Stimulated activated CD4-positive, alpha-beta T cell treated with anti-CD3 and anti-CD28 coated beads, Interleukin-12 subunit alpha, Interleukin-12 subunit beta, amount 100 ng/mL, for 24 hours (primary cell): Measurements from ENCODE around the gene TRAF2.
"Not testable (repeated sequence)": the region's sequence is repeated elsewhere in the genome, so short reads cannot be mapped to it uniquely, and the experiment has no call there.

Experiments
- DNase-seq, 2 experiments: peaks; one replicate each; pipeline ENCODE4 v3.0.0-alpha.2; 2020; ENCODE audit warnings: low read depth in 2 of 2

Gene TRAF2, protein sequence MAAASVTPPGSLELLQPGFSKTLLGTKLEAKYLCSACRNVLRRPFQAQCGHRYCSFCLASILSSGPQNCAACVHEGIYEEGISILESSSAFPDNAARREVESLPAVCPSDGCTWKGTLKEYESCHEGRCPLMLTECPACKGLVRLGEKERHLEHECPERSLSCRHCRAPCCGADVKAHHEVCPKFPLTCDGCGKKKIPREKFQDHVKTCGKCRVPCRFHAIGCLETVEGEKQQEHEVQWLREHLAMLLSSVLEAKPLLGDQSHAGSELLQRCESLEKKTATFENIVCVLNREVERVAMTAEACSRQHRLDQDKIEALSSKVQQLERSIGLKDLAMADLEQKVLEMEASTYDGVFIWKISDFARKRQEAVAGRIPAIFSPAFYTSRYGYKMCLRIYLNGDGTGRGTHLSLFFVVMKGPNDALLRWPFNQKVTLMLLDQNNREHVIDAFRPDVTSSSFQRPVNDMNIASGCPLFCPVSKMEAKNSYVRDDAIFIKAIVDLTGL

DNA sequence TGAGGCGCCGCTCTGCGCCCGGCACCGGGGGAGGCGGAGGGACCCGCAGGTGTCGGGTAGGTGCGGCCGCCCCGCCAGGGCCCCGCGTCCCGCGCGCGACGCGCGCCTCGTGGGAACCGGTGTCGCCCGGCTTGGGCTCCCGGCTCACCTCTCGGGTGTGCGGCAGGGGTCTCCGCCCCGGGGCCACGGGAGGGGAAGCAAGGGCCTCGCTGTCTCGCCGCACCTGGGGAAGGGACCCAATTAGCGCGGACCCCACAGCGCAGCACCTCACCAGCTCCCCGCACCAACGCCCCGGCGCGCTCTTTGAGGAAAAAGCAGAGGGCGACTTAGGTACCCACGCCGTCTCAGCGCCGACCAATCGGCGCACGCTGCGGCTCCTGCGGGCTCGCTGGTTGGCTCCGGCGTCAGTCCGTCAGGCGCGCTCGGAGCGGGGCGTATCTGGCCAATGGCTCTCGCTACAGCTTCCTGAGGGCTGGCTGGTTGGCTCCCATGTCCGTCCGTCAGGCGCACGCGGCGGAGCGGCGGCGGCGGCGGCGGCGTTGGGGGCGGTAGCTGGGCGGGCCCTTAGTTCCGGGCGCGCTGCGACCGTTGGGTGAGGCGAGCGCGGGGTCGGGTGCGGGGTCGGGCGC lies at the start of gene TRAF2:
Gene TRAF2 (plus strand): TSS at position 567 of the 629 bp plus-strand sequence. CDS start 12,225 bp downstream, outside the sequence.
- peak; percentile 95 to 96 for DNase-seq

DNA sequence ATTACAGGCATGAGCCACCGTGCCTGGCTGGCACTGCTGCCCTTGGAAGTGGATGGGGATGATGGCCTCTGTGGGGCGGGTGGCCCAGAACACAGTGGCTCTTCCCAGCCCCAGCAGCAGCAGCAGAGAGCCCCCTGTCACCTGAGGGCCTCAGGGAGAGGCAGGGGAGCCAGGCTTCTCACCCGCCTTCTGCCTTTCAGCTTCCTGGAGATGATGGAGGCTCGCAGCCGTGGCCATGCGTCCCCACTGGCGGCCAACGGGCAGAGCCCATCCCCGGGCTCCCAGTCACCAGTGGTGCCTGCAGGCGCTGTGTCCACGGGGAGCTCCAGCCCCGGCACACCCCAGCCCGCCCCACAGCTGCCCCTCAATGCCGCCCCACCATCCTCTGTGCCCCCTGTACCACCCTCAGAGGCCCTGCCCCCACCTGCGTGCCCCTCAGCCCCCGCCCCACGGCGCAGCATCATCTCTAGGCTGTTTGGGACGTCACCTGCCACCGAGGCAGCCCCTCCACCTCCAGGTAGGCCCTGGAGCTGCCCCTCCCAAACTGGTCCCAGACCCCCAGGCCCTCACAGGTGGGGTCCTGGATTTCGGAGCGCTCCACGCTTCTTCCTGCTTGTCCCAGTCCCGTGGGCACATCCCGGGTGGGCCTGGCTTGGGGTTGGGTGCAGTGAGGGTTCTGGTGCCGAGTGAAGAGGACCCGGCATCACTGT lies 49.0 kb upstream of the TRAF2 start:
- no peak for DNase-seq

DNA sequence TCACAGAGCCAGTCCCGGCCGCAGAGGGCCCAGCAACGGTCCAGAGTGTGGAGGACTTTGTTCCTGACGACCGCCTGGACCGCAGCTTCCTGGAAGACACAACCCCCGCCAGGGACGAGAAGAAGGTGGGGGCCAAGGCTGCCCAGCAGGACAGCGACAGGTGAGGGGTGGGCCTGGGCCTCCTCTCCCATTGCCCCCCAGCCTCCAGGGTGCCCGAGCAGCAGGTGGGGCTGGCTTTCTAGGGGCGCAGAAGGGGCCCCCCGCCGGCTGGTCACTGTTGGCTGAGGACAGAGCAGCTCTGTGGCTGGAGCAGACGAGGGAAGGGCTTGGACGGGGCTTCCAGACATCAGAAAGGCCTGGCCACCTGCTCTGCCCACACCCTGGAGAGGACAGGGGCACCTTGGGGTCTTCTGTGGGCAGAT lies 48.4 kb upstream of the TRAF2 start:
- not testable (repeated sequence) for DNase-seq

DNA sequence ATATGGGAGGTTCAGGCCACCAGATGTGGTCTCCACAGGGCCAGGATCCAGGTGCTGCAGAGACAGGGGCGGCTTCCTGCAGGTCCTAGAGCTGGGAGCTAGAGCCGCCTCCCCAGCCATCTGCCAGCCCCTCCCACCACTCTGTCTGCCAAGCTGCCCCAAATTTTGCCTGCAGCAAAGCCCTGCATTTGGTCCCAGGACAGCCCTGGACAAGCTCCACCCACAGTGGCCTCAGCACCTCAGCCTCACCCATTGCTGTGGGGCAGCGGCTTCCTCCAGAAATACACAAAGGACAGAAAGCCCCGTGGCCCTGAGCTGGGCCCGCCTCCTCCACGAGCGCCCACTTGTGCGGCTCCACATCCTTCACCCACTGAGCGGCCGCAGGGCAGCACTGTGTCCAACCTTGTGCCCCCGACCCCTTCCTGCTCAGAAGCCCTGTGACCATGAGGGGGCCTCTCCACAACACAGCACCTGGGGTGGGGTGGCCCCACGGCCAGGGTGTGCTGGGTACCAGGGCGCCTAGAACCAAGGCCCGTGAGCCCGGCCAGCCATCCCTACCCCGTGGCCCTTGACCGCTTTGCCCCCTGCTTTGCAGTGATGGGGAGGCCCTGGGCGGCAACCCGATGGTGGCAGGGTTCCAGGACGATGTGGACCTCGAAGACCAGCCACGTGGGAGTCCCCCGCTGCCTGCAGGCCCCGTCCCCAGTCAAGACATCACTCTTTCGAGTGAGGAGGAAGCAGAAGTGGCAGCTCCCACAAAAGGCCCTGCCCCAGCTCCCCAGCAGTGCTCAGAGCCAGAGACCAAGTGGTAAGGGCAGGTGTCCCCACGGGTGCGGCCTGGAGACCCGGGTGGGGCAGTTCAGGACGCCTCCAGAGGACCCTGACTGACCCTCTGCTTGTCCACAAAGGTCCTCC lies 47.7 kb upstream of the TRAF2 start:
- no peak for DNase-seq

DNA sequence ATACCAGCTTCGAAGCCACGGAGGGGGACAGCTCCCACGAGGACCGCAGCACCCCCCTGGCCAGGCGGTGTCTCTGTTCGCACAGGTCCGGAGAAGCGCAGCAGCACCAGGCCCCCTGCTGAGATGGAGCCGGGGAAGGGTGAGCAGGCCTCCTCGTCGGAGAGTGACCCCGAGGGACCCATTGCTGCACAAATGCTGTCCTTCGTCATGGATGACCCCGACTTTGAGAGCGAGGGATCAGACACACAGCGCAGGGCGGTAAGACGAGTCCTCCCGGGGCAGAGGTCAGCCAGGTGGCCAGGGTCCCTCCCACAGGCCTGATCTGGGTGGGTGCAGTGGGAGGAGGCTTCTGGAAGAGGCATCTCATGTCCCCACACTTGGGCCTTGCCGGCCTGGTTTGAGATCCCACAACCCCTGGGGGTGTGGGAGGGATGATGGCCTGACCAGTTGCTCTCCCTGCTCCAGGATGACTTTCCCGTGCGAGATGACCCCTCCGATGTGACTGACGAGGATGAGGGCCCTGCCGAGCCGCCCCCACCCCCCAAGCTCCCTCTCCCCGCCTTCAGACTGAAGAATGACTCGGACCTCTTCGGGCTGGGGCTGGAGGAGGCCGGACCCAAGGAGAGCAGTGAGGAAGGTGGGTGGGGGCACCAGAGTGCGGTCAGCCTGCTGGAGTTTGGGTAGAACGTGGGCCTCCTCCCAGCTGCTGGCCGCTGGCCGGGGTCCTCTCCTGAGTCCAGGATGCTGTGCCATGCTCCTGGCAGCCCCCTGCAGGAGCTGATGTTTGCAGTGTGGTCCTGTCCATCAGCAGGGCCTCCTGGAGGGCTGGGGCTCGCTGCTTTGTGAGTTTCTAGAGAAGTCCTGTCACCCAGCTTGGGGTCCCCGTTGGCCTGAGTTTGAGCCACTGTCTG lies 46.8 kb upstream of the TRAF2 start:
- no peak for DNase-seq

DNA sequence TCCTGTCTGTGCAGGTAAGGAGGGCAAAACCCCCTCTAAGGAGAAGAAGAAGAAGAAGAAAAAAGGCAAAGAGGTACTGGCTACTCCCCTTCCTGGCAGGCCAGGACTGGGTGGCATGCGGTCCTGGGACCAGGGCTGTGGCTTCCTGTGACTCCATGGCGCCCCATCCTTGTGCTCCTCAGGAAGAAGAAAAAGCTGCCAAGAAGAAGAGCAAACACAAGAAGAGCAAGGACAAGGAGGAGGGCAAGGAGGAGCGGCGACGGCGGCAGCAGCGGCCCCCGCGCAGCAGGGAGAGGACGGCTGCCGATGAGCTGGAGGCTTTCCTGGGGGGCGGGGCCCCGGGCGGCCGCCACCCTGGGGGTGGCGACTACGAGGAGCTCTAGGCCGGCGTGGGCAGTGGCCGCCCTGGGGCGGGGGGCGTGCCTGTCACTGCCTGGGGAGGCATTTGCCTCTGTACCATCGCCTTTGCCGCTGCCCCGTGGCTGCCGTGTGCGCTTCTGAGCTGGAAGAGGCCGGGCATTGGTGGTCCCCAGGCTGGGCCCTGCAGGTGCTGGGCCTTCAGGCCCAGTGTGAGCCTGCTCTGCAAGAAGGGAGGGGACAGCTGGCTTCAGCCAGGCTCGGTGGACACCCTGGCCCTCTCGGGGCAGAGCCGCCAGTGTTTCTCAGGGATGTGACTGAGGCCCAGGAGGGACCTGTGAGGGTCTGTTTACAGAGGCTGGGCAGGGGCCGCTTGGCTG lies 46.0 kb upstream of the TRAF2 start:
- no peak for DNase-seq

DNA sequence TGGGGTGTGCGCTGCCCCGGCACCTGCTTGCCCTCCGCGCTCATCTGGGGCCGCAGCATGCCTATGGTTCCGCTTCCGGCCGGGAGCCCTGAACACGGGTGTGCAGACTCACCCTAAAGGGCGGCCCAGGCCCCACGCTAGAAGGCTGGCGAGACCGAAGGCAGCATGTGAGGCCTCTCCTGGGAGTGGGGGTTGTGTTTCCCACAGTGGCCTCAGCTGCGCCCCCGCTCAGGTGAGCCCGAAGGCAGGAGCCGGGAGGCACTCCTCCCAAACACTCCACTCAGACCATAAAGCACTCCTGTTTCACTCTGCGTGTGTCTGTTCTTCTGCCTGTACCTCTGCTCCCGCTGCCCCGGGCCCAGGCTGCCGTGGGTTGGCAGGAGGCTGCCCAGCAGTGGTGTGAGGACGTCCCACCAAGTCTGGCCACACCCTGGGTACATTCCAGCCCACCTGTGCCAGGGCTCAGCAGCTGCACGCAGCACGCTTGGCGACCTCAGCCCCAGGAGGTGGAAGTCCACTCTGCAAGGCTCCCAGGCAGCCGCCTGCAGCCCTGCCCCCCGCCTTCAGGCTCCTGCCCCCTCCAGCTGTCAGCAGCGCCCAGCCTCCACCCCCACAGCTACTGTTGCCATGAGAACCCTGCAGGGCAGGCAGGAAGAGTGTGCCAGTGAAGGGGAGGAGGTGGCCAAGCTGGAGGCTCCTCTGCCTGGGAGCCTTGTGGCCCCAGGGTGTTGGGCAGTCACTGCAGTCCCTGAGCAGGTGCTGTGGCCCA lies 45.3 kb upstream of the TRAF2 start:
- DNase-seq = no peak

DNA sequence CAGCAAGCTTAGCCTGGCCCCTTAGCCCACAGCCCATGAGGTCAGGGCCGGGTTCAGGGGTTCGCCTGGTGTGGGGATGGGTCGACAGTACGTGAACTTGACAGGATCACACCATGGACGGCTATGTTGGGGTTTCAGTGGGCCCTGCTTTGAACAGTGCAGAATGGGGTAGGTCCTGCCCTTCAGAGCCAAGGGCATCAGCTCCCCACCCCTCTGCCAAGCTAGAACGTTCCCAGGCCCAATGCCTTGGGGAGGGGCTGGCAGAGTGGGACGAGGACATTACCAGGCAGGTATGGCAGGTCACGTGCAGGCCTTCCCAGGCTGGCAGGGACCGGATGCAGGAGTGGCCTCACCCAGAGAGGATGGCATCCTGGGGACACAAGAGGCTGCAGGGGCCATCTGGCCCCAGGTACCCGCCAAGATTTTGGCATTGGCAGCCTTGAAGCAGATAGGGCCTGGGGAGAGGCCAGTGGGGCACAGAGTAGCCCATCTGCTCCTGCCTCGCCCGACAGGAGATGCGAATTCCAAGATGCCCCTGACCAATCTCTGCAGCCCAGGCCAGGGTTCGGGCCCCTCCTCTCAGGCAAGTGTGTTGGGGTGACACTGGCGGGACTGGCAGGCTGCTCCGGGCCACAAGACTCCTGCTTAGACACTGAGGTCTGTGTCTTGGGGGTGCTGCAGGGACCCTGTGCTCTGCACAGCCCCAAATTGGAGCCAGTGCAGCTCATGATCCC lies 44.5 kb upstream of the TRAF2 start:
- not testable (repeated sequence) for DNase-seq

DNA sequence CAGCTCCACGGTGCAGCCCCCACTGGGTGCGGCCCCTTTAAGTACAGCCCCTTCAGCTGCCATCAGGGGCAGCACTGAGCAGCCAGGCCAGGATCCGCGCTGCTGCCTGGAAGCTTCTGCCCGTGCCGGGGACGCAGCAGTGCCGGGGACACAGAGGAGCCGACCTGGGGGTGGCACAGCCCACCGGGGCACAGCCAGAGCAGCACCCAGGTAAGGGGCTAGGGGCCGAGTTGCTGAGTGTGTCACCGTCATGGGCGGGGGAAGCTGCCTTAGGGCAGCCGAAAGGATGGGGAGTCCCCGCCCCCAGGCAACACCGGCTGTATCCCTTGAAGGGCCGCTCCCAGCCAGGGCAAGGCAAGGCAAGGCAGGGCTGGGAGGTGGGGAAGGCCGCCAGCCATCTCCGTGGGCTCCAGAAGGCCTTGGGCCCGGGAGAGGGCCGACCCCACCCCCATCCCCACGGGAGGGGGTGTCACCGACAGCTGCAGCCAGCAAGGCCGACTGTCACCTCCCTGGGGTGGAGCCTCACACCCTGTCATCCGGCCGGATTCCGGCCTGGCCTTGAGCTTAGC lies 43.9 kb upstream of the TRAF2 start, which contains the start of gene AJM1:
Gene AJM1 (plus strand): TSS at position 99 of the 569 bp plus-strand sequence. CDS start 1,937 bp downstream, outside the sequence.
- DNase-seq = peak; percentile 53 to 73

DNA sequence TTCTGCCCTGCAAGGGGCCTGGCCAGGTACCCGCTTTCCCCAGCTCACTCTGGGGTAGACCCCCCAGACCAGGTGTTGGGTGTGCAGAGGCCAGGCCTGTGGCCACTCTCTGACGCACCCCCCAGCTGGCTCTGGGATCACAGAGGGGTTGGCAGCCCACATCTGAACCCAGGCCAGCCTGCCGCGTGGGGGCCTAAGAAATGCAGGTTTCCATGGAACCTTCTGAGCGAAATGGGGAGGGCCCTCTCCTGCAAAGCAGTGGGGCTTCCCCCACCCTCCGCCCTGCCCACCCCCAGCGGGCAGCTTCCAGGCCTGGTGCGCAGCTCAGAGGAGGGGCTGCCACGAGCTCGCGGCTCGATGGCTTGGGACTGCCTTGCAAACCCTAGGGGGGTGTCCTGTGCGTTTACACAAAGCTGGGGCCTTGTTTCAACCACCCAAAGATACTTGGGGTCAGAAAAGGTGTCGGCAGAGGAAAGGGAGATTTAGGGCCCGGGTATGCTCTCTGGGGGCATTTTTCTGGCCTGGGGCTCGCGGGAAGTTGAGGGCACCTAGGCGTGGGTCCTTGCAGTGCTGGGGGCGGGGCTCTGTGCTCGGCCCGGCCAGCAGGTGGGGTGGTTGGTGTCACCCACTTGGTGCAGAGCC lies 43.0 kb upstream of the TRAF2 start:
- DNase-seq = not testable (repeated sequence)

DNA sequence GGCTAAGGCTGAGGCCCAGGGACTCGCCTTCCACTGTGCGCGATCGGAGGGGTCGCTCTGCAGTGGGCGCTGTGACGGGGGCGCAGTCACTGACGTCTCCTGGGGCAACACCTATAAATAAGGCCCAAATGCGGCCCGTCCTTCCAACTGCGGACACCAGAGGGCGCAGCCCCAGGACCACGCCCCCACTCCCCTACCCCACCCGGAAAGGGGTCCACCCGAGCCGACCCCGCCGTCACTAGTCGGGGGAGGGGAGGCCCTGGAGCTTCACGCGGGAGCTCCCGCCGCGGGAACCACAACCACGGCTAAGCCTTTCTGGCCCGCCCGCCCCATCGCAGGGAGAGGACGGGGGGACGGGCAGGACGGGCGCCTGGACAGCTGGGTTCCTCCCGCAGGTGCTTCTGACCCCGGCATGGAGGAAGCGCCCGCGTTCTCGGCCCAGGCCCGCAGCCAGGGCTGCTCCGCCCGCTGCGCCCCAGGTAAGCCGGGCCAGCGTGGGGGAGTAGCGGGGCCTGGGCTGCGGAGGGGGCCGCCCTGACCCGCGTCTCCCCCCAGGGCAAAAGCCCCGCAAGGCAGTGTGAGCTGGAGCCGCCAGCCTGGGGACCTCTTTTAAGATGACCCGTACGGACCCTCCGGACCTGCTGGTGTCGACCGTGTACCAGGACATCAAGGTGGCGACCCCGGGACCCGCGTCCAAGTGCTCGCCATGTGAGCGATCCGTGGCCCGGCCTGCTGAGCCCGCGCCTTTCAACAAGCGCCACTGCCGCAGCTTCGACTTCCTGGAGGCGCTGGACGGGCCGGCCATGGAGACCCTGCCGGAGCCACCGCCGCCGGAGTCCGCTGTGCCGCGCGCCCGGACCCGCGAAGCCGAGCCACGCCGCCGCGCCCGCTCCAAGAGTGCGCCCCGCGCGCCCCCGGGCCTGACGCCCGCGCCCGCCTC lies 42.2 kb upstream of the TRAF2 start:
- peak in 1 of 2 experiments; percentile 60 for DNase-seq

DNA sequence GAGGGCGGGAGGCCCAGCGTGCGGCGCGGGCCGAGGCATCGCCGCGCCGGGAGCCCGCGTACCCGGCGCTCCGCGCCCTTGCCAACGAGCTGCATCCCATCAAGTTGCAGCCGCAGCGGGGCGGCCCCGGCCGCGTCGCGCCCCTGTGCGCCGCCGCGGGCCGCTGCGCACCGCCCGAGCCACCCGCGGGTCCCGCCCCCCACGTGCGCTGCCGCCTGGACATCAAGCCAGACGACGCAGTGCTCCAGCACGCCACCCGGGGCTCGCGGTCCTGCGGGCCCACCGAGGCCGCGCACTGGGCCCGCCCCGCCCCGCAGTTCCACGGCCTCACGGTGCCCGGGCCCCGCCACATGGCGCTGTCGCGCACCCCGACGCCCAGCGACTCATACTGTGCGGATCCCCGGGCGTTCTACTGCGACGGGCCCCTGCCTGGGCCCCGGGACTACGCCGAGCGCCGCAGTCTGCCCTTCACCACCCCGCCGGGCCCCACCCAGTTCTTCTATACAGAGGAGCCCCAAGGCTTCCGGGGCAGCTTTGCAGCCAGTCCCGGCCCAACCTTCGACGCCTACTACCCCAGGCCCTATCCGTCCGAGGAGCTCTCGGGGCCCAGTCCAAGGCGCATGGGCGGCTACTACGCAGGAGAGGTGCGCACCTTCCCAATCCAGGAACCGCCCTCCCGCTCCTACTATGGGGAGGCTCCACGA lies 41.4 kb upstream of the TRAF2 start:
- DNase-seq = no peak

DNA sequence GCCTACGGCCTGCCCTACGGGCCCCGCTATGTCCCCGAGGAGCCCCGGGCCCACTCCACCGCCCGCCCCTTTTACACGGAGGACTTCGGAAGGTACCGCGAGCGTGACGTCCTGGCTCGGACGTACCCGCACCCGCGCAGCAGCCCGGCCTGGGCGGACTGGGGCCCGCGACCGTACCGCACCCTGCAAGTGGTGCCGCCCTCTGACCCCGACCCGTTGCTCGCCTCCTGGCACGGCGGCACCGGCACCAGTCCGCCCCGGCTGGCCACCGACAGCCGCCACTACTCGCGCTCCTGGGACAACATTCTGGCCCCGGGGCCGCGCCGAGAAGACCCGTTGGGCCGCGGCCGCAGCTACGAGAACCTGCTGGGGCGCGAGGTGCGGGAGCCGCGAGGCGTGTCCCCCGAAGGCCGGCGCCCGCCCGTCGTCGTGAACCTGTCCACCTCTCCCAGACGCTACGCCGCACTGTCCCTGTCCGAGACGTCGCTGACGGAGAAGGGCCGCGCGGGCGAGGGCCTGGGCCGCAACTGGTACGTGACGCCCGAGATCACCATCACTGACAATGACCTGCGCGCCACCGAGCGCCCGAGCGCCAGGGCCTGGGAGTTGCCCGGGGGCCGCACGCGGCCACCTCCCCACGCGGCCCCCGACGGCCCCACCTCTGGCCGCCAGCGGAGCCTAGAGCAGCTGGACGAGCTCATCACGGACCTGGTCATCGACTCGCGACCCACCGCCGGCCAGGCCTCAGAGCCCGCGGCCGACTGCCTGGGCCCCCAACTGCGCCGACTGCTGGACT lies 40.7 kb upstream of the TRAF2 start:
- DNase-seq = no peak

DNA sequence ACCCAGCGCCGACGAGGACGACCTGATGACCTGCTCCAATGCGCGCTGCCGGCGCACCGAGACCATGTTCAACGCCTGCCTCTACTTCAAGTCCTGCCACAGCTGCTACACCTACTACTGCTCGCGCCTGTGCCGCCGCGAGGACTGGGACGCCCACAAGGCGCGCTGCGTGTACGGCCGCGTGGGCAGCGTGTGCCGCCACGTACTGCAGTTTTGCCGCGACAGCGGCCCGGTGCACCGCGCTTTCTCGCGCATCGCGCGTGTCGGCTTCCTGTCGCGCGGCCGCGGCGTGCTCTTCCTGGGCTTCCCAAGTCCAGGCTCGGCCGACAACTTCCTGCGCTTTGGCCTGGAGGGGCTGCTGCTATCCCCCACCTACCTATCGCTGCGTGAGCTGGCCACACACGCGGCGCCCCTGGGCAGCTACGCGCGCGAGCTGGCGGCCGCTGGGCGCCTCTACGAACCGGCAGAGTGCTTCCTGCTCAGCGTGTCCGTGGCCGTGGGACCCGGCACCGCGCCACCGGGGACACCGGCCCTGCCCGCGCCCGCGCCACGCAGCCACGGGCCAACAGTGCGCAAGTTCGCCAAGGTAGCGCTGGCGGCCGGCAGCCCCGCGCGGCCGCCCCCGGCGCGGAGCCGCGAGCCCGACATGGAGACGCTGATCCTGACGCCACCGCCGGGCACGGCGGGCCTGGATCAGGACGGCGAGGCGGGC lies 39.8 kb upstream of the TRAF2 start:
- DNase-seq = no peak
